Stimulated activated CD4-positive, alpha-beta T cell treated with anti-CD3 and anti-CD28 coated beads, Interleukin-15, amount 100 ng/mL, for 1 hour (primary cell): Measurements from ENCODE around the gene MSH2.
"Not testable (repeated sequence)": the region's sequence is repeated elsewhere in the genome, so short reads cannot be mapped to it uniquely, and the experiment has no call there.

Experiments
- DNase-seq, 2 donors: peaks; one replicate each; pipeline ENCODE4 v3.0.0-alpha.2; 2020; ENCODE audit warnings: low read depth in 1 of 2, low spot score in 1 of 2

The MSH2 gene

GRCh38 chr2:47402805-47403608, at the start of gene MSH2:
Gene MSH2, plus strand, starts transcription at chr2:47403156. Its CDS starts 36 bp downstream, at chr2:47403192.
- DNase-seq = peak; percentile 76 to 81

GRCh38 chr2:47354013-47354847, 48.7 kb upstream of the MSH2 start:
- DNase-seq = no peak

- DNase-seq = no peak
Observed at GRCh38 chr2:47354848-47355204, 48.1 kb upstream of the MSH2 start.

- no peak for DNase-seq
Observed at GRCh38 chr2:47357483-47357882, 45.5 kb upstream of the MSH2 start.

DNA sequence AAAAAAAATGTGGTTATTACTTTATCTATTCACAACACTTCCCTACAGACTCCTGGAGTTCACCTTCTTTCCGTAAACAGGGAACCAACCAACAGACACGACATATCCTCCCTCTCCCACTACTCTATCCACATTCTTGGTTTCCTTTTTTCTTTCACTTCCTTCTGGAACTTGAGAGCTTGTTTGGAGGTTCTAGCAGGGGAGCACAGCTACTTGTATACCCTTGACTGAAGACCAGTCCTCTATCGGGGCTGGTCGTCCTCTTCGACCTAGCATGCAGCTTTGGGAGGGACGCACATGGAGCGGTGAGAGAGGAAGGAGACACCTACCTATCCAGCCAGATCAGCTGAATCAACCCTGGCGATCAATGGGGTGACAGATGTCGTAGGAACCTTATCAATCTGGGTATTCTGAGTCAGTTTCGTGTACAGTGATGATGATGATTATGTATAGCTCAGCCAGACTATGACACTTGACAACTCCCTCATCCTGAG, 43.5 kb upstream of the MSH2 start:
- DNase-seq = no peak

DNA sequence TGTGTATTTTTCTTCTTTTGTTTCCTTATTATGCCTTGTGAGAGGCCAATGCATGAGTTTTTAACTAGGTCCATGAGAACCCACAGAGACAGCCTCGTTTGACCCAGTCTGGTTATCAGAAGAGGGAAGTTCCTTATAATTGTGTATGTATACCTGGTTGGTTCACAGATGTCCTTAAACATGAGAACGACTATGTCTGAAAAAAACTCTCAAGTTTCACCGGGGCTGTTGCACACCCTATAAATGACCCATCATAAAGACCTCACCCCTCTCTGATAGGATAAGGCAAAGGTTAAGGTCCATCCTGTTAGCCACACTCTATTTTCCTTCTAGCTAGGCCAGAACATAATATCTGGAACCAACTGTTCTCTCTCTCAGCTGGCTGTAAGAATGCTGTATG, 42.7 kb upstream of the MSH2 start:
- DNase-seq = no peak

- no peak for DNase-seq
Observed at GRCh38 chr2:47360927-47361326, 42.0 kb upstream of the MSH2 start.

GRCh38 chr2:47361505-47362229, 41.3 kb upstream of the MSH2 start:
- not testable (repeated sequence) for DNase-seq

GRCh38 chr2:47373747-47374146, 29.2 kb upstream of the MSH2 start:
- DNase-seq = no peak

DNA sequence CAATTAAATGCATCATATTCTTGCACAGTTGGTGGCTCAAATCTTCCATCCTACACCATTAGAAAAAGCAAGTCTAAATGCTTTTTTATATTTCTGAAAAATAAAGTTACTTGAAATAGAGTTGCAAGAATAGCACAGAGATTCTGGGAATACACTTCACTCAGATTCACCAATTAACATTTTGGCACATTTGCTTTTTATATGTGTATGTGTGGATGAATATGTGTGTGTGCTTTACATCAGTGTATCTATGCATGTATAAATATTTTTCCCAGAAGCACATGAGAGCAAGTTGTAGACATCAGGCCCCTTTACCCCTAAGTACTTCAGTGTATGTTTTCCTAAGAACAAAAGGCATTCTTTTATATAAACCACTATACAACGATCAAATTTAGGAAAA, 27.6 kb upstream of the MSH2 start:
- no peak for DNase-seq

- no peak for DNase-seq
Observed at GRCh38 chr2:47379384-47379783, 23.6 kb upstream of the MSH2 start.

DNA sequence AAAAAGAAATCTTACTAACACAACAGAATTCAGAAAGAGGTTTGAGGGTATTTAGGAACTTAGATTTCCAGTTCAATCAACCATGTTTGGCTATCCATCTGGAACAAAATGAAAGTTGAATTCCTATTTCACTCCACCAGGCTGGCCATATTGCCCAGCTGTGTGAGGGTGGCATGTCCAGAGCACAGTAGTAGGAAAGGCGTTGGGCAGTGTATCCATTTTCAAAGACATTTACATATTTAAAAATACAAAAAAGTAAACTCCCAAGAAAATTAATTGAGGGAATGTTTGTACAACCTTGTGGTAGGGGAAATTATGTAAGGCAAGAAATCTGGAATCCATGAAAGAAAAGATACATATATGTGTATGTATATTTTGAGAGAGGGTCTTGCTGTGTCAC, 21.5 kb upstream of the MSH2 start:
- no peak for DNase-seq

DNA sequence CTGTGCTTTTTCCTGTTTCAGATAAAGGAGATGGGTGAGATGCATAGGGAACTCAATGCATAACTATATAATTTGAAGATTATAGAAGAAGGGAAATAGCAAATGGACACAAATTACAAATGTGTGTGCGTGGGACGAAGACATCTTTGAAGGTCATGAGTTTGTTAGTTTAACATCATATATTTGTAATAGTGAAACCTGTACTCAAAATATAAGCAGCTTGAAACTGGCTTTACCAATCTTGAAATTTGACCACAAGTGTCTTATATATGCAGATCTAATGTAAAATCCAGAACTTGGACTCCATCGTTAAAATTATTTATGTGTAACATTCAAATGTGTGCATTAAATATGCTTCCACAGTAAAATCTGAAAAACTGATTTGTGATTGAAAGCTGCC, 16.4 kb upstream of the MSH2 start:
- DNase-seq = no peak

- DNase-seq = no peak
Observed at GRCh38 chr2:47388888-47389287, 14.1 kb upstream of the MSH2 start.

GRCh38 chr2:47389692-47390091, 13.3 kb upstream of the MSH2 start:
- no peak for DNase-seq

GRCh38 chr2:47401789-47402554, 984 bp upstream of the MSH2 start:
- no peak for DNase-seq

GRCh38 chr2:47402555-47402804, 476 bp upstream of the MSH2 start:
- DNase-seq = no peak

DNA sequence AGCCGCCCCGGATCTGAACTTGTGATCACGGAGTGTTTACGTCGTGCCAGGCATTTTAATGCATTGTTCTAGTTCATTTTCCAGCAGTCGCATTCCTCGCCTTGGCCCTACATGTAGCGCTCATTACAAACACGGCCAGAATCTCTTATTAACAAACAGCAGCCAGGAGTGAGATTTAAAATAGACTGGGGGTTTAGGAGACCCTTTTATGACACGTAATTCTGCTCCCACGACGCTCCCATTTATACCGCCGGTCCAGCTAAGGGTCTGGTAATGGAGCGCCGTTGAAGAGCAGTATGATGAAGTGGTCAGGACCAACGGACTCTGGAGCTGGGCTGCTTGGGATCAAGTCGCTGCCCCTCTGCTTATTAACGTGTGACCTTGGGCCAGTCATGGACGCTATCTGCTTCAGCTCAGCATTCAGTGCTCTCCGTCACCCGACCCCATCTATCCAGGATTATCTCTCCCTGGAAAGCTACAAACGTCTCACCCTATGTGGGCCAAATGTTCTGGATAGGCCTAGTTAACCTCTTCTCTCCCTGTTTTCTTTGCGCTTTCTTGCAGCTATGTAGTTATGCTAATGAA, 745 bp downstream of the MSH2 start:
- DNase-seq = no peak

DNA sequence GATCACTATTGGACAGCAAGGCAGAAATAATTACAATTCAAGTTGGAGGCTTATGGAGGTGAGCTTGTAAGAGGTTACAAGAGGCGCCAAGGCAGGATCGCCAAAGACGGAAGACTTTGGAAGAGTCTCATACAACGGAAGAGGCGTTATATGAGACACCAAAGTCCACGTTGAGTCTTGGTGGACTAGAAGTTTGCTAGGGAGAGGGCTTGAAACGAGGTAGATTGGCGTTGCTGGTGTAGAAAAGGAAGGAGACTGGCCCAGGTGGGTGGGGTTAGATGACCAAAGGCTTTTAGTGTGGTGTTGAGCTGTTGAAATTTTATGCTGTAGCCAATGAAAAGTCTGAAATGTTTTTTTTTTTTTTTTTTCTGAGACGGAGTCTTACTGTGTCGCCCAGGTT, 1.4 kb downstream of the MSH2 start:
- no peak for DNase-seq

DNA sequence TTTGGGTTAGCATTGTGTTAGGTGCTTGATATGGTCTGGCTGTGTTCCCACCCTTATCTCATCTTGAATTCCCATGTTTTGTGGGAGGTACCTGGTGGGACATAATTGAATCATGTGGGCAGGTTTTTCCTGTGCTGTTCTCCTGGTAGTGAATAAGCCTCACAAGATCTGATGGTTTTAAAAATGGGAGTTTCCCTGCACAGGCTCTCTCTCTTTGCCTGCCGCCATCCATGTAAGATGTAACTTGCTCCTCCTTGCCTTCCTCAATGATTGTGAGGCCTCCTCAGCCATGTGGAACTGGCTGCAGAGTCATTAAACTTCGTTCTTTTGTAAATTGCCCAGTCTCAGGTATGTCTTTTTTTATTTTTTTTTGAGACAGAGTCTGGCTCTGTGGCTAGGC, 2.8 kb downstream of the MSH2 start:
- no peak for DNase-seq
